GM18858 (cell line): Measurements from ENCODE around the gene CEP70.
"Not testable (repeated sequence)": the region's sequence is repeated elsewhere in the genome, so short reads cannot be mapped to it uniquely, and the experiment has no call there.

Experiments used
- ATAC-seq: cut with Tn5 transposase; IDR thresholded peaks from one replicate; pipeline ENCODE4 v1.9.1; 2021; ENCODE audit not compliant: unreplicated experiment

The CEP70 gene

GRCh38 chr3:138513090-138513843 is 80.8 kb downstream of the CEP70 start:
- ATAC-seq = peak; percentile 76

- no peak for ATAC-seq
Observed at GRCh38 chr3:138511945-138512344, 82.1 kb downstream of the CEP70 start.

- no peak for ATAC-seq
Observed at GRCh38 chr3:138509586-138509985, 84.5 kb downstream of the CEP70 start.

- no peak for ATAC-seq
Observed at GRCh38 chr3:138507524-138507923, 86.5 kb downstream of the CEP70 start.

- no peak for ATAC-seq
Observed at GRCh38 chr3:138498991-138499390, 95.1 kb downstream of the CEP70 start.

GRCh38 chr3:138497851-138498250 is 96.2 kb downstream of the CEP70 start:
- no peak for ATAC-seq

GRCh38 chr3:138497021-138497420 is 97.0 kb downstream of the CEP70 start:
- ATAC-seq = no peak

- ATAC-seq = no peak
Observed at GRCh38 chr3:138496436-138496835, 97.6 kb downstream of the CEP70 start.

GRCh38 chr3:138495638-138496037 is 98.4 kb downstream of the CEP70 start:
- not testable (repeated sequence) for ATAC-seq

GRCh38 chr3:138494607-138494929 is 99.5 kb downstream of the CEP70 start:
- ATAC-seq = no peak

GRCh38 chr3:138493804-138494606 is 100.1 kb downstream of the CEP70 start:
- no peak for ATAC-seq

- no peak for ATAC-seq
Observed at GRCh38 chr3:138492980-138493675, 100.9 kb downstream of the CEP70 start.

GRCh38 chr3:138491971-138492370 is 102.1 kb downstream of the CEP70 start:
- ATAC-seq = no peak

- not testable (repeated sequence) for ATAC-seq
Observed at GRCh38 chr3:138486580-138486979, 107.5 kb downstream of the CEP70 start.

- ATAC-seq = not testable (repeated sequence)
Observed at GRCh38 chr3:138484672-138485071, 109.4 kb downstream of the CEP70 start.

- no peak for ATAC-seq
Observed at GRCh38 chr3:138479438-138479863, 114.6 kb downstream of the CEP70 start.

GRCh38 chr3:138477801-138478200 is 116.3 kb downstream of the CEP70 start:
- no peak for ATAC-seq

- ATAC-seq = no peak
Observed at GRCh38 chr3:138477120-138477519, 116.9 kb downstream of the CEP70 start.

GRCh38 chr3:138476526-138476925 is 117.5 kb downstream of the CEP70 start:
- ATAC-seq = no peak

- no peak for ATAC-seq
Observed at GRCh38 chr3:138474163-138474562, 119.9 kb downstream of the CEP70 start.

- ATAC-seq = no peak
Observed at GRCh38 chr3:138473391-138473790, 120.7 kb downstream of the CEP70 start.
